Bronchial epithelial cell (primary cell): Measurements from ENCODE around the gene PARVB. TPM values are rescaled to one million over a fixed set of nuclear protein-coding genes. Genes with fewer than 3 reads are reported as not detected.

Source experiments
- DNase-seq: peaks from one replicate; pipeline ENCODE4 v3.0.0-alpha.2; 2010; ENCODE audit warnings: low read depth
- FAIRE-seq: peaks from 2 replicates; lab custom pipeline; 2011; peaks lifted over from hg19 to GRCh38; lab: Jason Lieb, UNC
- H3K27me3 ChIP-seq: 2 replicates; pipeline ENCODE4 v1.5.1; 2011; ENCODE audit warnings: low read length; ENCODE audit not compliant: control insufficient read depth, insufficient read depth
- H3K36me3 ChIP-seq: 2 replicates; pipeline ENCODE4 v1.5.1; 2011; ENCODE audit warnings: low read length; ENCODE audit not compliant: control insufficient read depth, insufficient read depth
- H3K4me3 ChIP-seq: 2 replicates; pipeline ENCODE4 v1.5.1; 2011; ENCODE audit warnings: mild to moderate bottlenecking, low read depth, low read length, control low read depth
- CTCF ChIP-seq: IDR thresholded peaks from 2 replicates; pipeline ENCODE4 v1.5.1; 2011; ENCODE audit warnings: mild to moderate bottlenecking, moderate library complexity, low read length, control low read depth, inconsistent platforms; ENCODE audit not compliant: insufficient read depth, severe bottlenecking
- total RNA-seq: library from RNA; depleted of rRNA; stranded (reverse); fragments of >200 nt; gene quantifications from 2 replicates; pipeline ENCODE4 v1.2.1, GENCODE V29; 2014

PARVB gene
- total RNA-seq, 1 donor from 2014 or later: 3.4 TPM

DNA sequence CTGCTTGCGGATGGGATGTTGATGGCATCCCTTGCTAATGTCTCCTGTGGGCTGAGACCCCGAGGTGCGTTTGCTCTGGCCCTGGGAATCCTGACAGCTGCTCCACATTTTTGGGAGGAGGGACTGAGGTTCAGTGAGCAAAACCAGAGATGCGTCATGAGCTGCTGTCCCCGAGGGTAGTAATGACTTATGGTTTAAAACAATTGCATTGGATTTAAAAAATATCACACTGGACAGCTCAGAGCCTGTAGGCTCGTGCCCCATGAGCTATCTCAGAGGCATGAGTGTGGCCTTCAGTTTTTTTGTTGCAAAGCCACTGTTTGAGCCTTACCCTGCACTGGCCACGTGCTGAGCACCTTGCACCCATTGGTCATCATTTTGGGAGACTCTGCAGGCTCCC is 135.7 kb downstream of the PARVB start:
- H3K4me3 ChIP-seq: no peak overlapping the region
- TF ChIP-seq CTCF: no peak
- FAIRE-seq: no peak
- H3K27me3 ChIP-seq: no peaks in the 10 kb centered on the region
- DNase-seq: no peak
- H3K36me3 ChIP-seq: no peaks in the 10 kb centered on the region

DNA sequence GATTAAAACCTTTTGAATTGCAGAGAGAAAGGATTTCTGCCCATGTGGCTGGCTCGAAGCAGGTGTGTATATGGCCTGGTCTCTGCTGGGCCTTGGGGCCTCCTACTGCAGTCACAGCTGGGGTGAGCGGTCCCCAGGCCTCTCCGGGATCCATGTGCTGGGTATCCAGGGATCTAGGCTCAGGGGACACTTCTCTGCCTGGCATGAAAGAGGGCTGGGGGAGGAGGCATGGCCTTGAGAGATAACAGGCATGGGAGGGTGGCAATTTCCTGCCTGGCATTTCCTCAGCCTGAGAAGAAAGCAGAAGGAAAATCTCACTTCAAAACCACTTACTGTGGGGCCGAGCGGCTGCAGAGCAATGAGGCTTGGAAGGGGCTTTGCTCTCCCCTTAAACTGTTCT is 136.3 kb downstream of the PARVB start:
- TF ChIP-seq CTCF: no peak
- DNase-seq (no peak), FAIRE-seq (no peak)
- Histone ChIP-seq H3K4me3 (no peak overlapping the region), H3K36me3 (no peaks in the 10 kb centered on the region), H3K27me3 (no peaks in the 10 kb centered on the region)

- DNase-seq (no peak), FAIRE-seq (no peak)
- Histone ChIP-seq H3K36me3 (no peaks in the 10 kb centered on the region), H3K27me3 (no peaks in the 10 kb centered on the region), H3K4me3 (no peak overlapping the region)
- no peak for TF ChIP-seq CTCF
These were observed 137.6 kb downstream of the PARVB start for GRCh38 chr22:44161673-44162072.

- no peak overlapping the region for H3K4me3 ChIP-seq
- H3K36me3 ChIP-seq: no peaks in the 10 kb centered on the region
- DNase-seq: no peak
- FAIRE-seq: no peak
- H3K27me3 ChIP-seq: no peaks in the 10 kb centered on the region
- no peak for TF ChIP-seq CTCF
These were observed 138.9 kb downstream of the PARVB start for GRCh38 chr22:44162960-44163359.

GRCh38 chr22:44163536-44163935 is 139.4 kb downstream of the PARVB start:
- H3K4me3 ChIP-seq: no peak overlapping the region
- TF ChIP-seq CTCF: no peak
- H3K27me3 ChIP-seq: no peaks in the 10 kb centered on the region
- FAIRE-seq (no peak), DNase-seq (no peak)
- no peaks in the 10 kb centered on the region for H3K36me3 ChIP-seq

DNA sequence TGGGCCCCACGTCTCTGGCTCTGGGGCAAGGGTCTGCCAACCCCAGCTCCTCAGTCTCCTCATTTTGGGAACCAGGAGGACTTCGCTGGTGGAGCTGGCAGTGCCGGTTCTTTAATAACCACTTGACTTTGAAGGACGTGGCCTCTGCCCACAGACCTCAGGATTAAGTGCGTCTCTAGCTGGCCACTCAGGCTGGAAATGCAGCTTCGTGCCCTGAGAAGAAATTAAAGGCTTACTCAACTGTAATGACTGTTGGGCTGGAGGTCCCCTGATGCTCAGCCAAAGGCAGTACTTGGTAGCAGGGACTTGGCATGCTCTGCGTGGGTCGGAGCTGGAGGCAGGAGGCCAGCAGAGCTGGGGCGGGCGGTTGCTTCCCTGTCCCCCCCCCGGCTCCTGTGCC is 139.9 kb downstream of the PARVB start:
- no peak for FAIRE-seq
- no peak for TF ChIP-seq CTCF
- Histone ChIP-seq H3K4me3 (no peak overlapping the region), H3K27me3 (no peaks in the 10 kb centered on the region), H3K36me3 (no peaks in the 10 kb centered on the region)
- DNase-seq: no peak
